Activated naive CD4-positive, alpha-beta T cell treated with anti-CD3 and anti-CD28 coated beads for 36 hours (primary cell): ENCODE data around the gene SAMD4B. TPM values are rescaled to one million over a fixed set of nuclear protein-coding genes. Genes with fewer than 3 reads are reported as not detected.
"Not testable (repeated sequence)": the region's sequence is repeated elsewhere in the genome, so short reads cannot be mapped to it uniquely, and the experiment has no call there.

Experiments
- CTCF ChIA-PET: fragments of 350-600 bp; sonication (Branson Sonifier 250); formaldehyde crosslinking; loops from one replicate; lab custom pipeline; 2021; ENCODE audit warnings: antibody characterized with exemption; lab: Charles Lee
- DNase-seq: peaks from one replicate; pipeline ENCODE4 v3.0.0-alpha.2; 2020
- H3K27ac Mint-ChIP-seq: one replicate; pipeline ENCODE4 v1.8.0; 2021; ENCODE audit warnings: mild to moderate bottlenecking, mixed read lengths
- H3K27me3 Mint-ChIP-seq: one replicate; pipeline ENCODE4 v1.8.0; 2021; ENCODE audit warnings: low read depth, mixed read lengths
- H3K36me3 Mint-ChIP-seq: one replicate; pipeline ENCODE4 v1.8.0; 2021; ENCODE audit warnings: low read depth, mixed read lengths
- H3K4me1 Mint-ChIP-seq: one replicate; pipeline ENCODE4 v1.8.0; 2021; ENCODE audit warnings: low read depth, mixed read lengths
- H3K4me3 Mint-ChIP-seq: one replicate; pipeline ENCODE4 v1.8.0; 2021; ENCODE audit warnings: mild to moderate bottlenecking, moderate library complexity, mixed read lengths
- H3K9me3 Mint-ChIP-seq: one replicate; pipeline ENCODE4 v1.8.0; 2021; ENCODE audit warnings: mixed read lengths
- intact Hi-C: fragments of 100-400 bp; cut with micrococcal nuclease; formaldehyde crosslinking; loops from one replicate; pipeline ENCODE4 v1.15.1; 2023
- total RNA-seq, 2 experiments: library from RNA; stranded (reverse); gene quantifications; one replicate each; pipeline ENCODE4 v1.2.3, GENCODE V29; 2021

Gene SAMD4B
- total RNA-seq, 2 experiments from 2014 or later = 33.0 to 35.8 TPM

- Mint-ChIP-seq H3K4me3 (no peak overlapping the region), H3K4me1 (peaks cover 53% of the 10 kb centered on the region), H3K27ac (peak overlapping the region; percentile 14), H3K9me3 (no peaks in the 10 kb centered on the region), H3K36me3 (peaks cover 21% of the 10 kb centered on the region), H3K27me3 (no peaks in the 10 kb centered on the region)
- CTCF ChIA-PET = interaction anchor here (0.7 to 1.5 kb wide), 6 partner anchors 9 to 208 kb away, joined by 3 to 8 read pairs (median 4); no protein-coding TSS in a partner anchor
- intact Hi-C loops = loop anchor here (2.0 kb wide), 1 partner anchor 117 kb away; no protein-coding TSS in a partner anchor
- no peak for DNase-seq
Observed at GRCh38 chr19:39329948-39330347, 12.3 kb upstream of the SAMD4B start.

DNA sequence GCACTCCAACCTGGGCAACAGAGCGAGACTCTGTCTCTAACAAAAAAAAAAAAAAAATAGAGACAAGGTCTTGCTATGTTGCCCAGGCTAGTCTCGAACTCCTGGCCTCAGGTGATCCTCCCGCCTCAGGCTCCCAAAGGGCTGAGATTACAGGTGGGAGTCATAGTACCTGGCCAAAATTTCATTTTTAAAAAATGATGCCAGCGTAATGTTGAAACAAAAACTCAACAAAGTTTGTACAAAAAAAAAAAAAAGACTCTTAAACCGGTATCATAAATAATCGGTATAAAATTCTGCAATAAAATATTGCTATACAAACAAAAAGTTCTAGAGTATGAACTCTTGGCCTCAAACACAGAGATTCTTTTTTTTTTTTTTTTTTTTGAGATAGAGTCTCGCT, 9.9 kb upstream of the SAMD4B start:
- H3K27ac Mint-ChIP-seq = peak overlapping the region; percentile 99
- peaks cover 66% of the 10 kb centered on the region for H3K4me1 Mint-ChIP-seq
- peaks cover 29% of the 10 kb centered on the region for H3K36me3 Mint-ChIP-seq
- intact Hi-C loops = no loop called here
- H3K4me3 Mint-ChIP-seq = no peak overlapping the region
- no peaks in the 10 kb centered on the region for H3K27me3 Mint-ChIP-seq
- DNase-seq = no peak
- no peaks in the 10 kb centered on the region for H3K9me3 Mint-ChIP-seq
- CTCF ChIA-PET = interaction anchor here (0.6 kb wide), 1 partner anchor 626 kb away, joined by 4 read pairs; no protein-coding TSS in a partner anchor

- Mint-ChIP-seq H3K27ac (peak overlapping the region; percentile 99), H3K4me1 (peaks cover 70% of the 10 kb centered on the region), H3K4me3 (peak overlapping the region; percentile 51), H3K36me3 (peaks cover 29% of the 10 kb centered on the region)
- intact Hi-C loops, DNase-seq, H3K9me3 Mint-ChIP-seq, H3K27me3 Mint-ChIP-seq: not testable (repeated sequence)
- CTCF ChIA-PET = interaction anchor here (0.6 kb wide), 1 partner anchor 626 kb away, joined by 4 read pairs; no protein-coding TSS in a partner anchor
Observed at GRCh38 chr19:39332738-39333137, 9.5 kb upstream of the SAMD4B start.

DNA sequence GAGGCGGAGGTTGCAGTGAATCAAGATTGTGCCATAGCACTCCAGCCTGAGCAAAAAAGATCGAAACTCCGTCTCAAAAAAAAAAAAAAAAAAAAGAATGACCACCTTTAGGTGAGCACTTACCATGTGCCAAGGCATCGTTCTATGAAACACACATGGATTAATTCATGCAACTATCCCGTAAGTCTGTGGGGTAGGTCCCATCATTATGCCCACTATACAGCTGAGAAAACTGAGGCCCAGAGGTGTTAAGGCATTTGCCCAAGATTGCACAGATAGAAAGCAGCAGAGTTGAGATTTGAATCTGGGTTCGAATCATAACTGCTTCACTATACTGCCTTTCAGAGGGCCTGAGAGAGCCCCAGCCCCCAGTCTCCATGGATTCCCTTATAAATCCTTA, 8.7 kb upstream of the SAMD4B start:
- peaks cover 24% of the 10 kb centered on the region for H3K36me3 Mint-ChIP-seq
- CTCF ChIA-PET = interaction anchor here (3.1 kb wide), 1 partner anchor 78 kb away, joined by 12 read pairs; the partner anchor contains the start of gene PLEKHG2
- no peaks in the 10 kb centered on the region for H3K9me3 Mint-ChIP-seq
- H3K4me3 Mint-ChIP-seq = peak overlapping the region; percentile 55
- intact Hi-C loops = no loop called here
- DNase-seq = no peak
- H3K27me3 Mint-ChIP-seq = no peaks in the 10 kb centered on the region
- H3K4me1 Mint-ChIP-seq = peaks cover 70% of the 10 kb centered on the region
- peak overlapping the region; percentile 99 for H3K27ac Mint-ChIP-seq

DNA sequence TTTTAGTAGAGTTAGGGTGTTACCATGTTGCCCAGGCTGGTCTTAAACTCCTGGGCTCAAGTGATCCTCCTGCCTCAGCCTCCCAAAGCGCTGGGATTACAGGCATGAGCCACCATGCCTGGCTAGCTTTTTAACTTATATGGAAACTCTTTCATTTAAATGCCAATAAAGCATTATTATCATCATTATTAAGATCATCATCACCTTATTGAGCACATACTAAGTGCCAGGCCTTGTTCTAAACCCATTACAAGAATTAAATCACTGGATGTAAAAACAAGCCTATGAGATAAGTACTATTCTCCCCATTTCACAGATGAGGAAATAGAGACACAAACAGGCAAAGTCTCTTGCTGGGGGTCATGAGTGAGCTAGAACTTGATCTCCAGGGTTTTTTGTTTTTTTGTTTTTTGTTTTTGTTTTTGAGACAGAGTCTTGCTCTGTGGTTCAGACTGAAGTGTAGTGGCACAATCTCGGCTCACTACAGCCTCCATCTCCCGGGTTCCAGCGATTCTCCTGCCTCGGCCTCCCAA, 7.7 kb upstream of the SAMD4B start:
- Mint-ChIP-seq H3K4me3 (peak overlapping the region; percentile 95), H3K4me1 (peaks cover 63% of the 10 kb centered on the region), H3K27me3 (no peaks in the 10 kb centered on the region), H3K27ac (peak overlapping the region; percentile 99), H3K9me3 (no peaks in the 10 kb centered on the region), H3K36me3 (peaks cover 24% of the 10 kb centered on the region)
- CTCF ChIA-PET = interaction anchor here (0.6 to 3.1 kb wide), 5 partner anchors 62 to 491 kb away, joined by 3 to 12 read pairs (median 3); partner anchors contain the start of gene PLEKHG2
- intact Hi-C loops = no loop called here
- no peak for DNase-seq

DNA sequence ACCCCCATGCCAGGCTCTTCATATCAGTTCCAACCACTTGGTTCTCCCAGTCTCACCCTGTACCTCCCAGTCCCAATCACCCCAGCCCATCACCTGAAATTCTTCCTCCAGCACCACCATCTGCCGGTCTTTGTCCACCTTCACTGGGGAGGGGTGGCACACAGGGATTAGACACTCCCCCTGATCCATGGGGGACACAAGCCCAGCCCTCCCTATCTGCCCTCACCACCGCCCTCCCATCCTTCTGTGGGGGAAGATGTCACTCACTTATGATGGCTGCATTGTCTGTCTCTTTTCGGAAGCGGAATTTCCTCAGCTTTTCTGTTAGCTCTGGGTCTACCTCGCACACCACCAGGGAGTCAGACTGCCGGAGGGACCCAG, 7.1 kb upstream of the SAMD4B start:
- Mint-ChIP-seq H3K27ac (peak overlapping the region; percentile 99), H3K4me3 (peak overlapping the region; percentile 95), H3K27me3 (no peaks in the 10 kb centered on the region), H3K36me3 (peaks cover 24% of the 10 kb centered on the region), H3K9me3 (no peaks in the 10 kb centered on the region), H3K4me1 (peaks cover 65% of the 10 kb centered on the region)
- CTCF ChIA-PET = interaction anchor here (1.0 to 3.1 kb wide), 4 partner anchors 7 to 122 kb away, joined by 3 to 12 read pairs (median 4); partner anchors contain the start of gene PLEKHG2
- DNase-seq = peak; percentile 57
- intact Hi-C loops = loop anchor here (5.0 kb wide), 2 partner anchors 207 to 483 kb away; partner anchors contain the start of gene EID2

GRCh38 chr19:39336483-39336882, 5.7 kb upstream of the SAMD4B start:
- H3K27ac Mint-ChIP-seq = peak overlapping the region; percentile 99
- CTCF ChIA-PET = interaction anchor here (1.1 to 3.1 kb wide), 4 partner anchors 9 to 124 kb away, joined by 3 to 12 read pairs (median 4); partner anchors contain the start of gene PLEKHG2
- intact Hi-C loops = loop anchor here (5.0 kb wide), 2 partner anchors 206 to 484 kb away; partner anchors contain the start of gene EID2
- H3K27me3 Mint-ChIP-seq = no peaks in the 10 kb centered on the region
- H3K4me1 Mint-ChIP-seq = peaks cover 65% of the 10 kb centered on the region
- DNase-seq = no peak
- H3K36me3 Mint-ChIP-seq = peaks cover 18% of the 10 kb centered on the region
- H3K9me3 Mint-ChIP-seq = no peaks in the 10 kb centered on the region
- H3K4me3 Mint-ChIP-seq = peak overlapping the region; percentile 95

DNA sequence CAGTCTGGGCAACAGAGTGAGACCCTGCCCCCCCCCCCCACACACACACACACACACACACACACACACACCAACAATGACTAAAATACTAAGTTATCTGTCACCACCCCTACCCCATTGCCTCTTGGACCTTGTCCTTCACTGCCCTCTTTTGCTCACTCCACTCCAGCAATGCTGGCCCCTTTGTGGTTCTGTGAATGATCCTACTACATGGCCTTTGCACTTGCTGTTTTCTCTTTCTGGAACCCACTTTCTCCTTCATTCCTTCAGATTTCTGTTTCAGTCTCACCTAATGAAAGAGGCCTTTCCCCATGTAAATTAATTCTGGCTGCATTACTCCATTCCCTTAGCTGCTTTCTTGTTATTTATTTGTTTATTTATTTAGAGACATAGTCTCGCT, 2.5 kb upstream of the SAMD4B start:
- DNase-seq = no peak
- H3K27ac Mint-ChIP-seq = peak overlapping the region; percentile 91
- no peaks in the 10 kb centered on the region for H3K27me3 Mint-ChIP-seq
- H3K9me3 Mint-ChIP-seq = no peaks in the 10 kb centered on the region
- H3K4me1 Mint-ChIP-seq = peaks cover 61% of the 10 kb centered on the region
- H3K4me3 Mint-ChIP-seq = peak overlapping the region; percentile 91
- CTCF ChIA-PET = interaction anchor here (1.1 kb wide), 1 partner anchor 10 kb away, joined by 8 read pairs; no protein-coding TSS in a partner anchor
- peaks cover 10% of the 10 kb centered on the region for H3K36me3 Mint-ChIP-seq
- intact Hi-C loops = loop anchor here (5.0 kb wide), 2 partner anchors 203 to 487 kb away; partner anchors contain the start of gene EID2

DNA sequence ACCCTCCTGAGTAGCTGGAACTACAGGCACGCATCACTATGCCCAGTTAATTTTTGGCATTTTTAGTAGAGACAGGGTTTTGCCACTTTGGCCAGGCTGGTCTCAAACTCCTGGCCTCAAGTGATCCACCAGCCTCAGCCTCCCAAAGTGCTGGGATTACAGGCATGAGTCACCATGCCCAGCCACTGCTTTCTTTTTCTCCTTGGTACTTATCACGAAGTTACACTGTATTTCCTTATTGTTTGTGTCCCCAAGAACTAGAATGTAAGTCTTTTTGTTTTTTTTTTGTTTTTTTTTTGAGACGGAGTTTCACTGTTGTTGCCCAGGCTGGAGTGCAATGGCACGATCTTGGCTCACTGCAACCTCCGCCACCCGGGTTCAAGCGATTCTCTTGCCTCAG, 2.1 kb upstream of the SAMD4B start:
- H3K27me3 Mint-ChIP-seq, CTCF ChIA-PET, intact Hi-C loops, H3K9me3 Mint-ChIP-seq, H3K36me3 Mint-ChIP-seq, DNase-seq: not testable (repeated sequence)
- H3K4me1 Mint-ChIP-seq = peaks cover 63% of the 10 kb centered on the region
- peak overlapping the region; percentile 91 for H3K27ac Mint-ChIP-seq
- H3K4me3 Mint-ChIP-seq = peak overlapping the region; percentile 91

DNA sequence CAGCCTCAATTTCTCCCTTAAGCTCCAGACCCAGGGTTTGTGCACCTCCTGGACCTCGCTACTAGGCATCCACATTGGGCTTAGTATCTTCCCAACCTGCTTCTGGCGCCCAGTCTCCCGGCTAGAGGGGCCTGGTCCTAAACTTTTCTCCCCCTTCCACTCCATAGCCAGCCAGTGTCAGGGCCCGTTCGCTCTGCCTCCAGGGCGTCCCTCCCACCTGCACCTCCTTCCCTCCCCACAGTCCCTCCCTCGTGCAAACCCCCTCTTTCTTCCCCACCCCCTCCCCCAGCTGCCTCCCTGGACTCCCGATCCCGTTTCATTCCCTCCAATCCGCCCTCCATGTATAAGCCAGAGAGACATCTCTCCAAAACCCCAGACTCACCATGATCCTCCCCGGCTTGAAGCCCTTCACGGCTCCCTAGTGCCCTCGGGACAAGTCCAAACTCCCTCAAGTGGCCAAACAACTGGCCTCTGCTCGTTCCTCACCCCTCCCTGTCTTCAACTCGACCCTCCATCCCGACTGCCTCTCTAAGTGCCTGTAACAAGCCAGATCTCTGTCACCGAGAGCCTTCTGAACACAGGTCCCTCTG, 997 bp upstream of the SAMD4B start:
- no peaks in the 10 kb centered on the region for H3K27me3 Mint-ChIP-seq
- peaks cover 67% of the 10 kb centered on the region for H3K4me1 Mint-ChIP-seq
- CTCF ChIA-PET = interaction anchor here (1.0 kb wide), 1 partner anchor 12 kb away, joined by 3 read pairs; no protein-coding TSS in a partner anchor
- H3K4me3 Mint-ChIP-seq = peak overlapping the region; percentile 91
- H3K27ac Mint-ChIP-seq = peak overlapping the region; percentile 91
- no peaks in the 10 kb centered on the region for H3K36me3 Mint-ChIP-seq
- no peaks in the 10 kb centered on the region for H3K9me3 Mint-ChIP-seq
- peak; percentile 43 for DNase-seq
- intact Hi-C loops = loop anchor here (1.0 kb wide), 1 partner anchor 50 kb away; the partner anchor contains the start of genes MED29 and PAF1

DNA sequence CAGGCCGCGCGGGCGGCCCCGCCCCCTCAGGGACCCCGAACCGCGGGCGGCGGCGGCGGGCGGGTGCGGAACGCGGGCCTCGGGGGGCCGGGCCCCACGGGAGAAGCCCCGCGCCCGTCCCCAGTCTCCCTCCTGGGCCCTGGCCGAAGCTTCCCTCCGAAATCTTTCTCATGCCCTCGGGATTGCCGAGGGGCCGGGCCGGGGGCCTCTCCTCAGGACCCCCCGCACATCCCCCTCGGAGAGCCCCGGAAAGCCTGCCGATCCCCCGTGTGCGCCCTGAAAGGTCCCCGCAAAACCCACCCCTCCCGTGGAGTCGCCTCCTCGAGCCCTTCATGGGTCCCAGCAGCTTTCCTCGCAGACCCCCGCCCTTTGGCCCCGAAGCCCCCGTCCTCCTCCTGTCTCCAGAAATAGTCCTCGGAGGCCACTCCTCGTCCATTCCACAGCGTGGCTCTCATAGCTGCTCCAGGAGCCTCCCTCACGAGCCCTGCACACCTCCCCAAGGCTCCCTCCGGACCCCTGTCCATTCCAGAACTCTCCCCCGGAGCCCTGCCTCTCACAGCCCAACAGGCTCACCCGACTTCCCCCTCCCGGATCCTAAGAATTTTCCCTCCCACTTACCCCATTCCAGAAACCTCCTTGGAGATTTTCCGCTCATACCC, 555 bp downstream of the SAMD4B start:
- H3K9me3 Mint-ChIP-seq = no peaks in the 10 kb centered on the region
- intact Hi-C loops = loop anchor here (1.0 to 2.0 kb wide), 3 partner anchors 9 to 94 kb away; partner anchors contain the start of gene PLEKHG2
- no peaks in the 10 kb centered on the region for H3K36me3 Mint-ChIP-seq
- H3K4me1 Mint-ChIP-seq = peaks cover 65% of the 10 kb centered on the region
- peak overlapping the region; percentile 77 for H3K4me3 Mint-ChIP-seq
- CTCF ChIA-PET = interaction anchor here (1.2 kb wide), 1 partner anchor 49 kb away, joined by 3 read pairs; the partner anchor contains the start of genes MED29 and PAF1
- no peaks in the 10 kb centered on the region for H3K27me3 Mint-ChIP-seq
- DNase-seq = no peak
- H3K27ac Mint-ChIP-seq = peak overlapping the region; percentile 42

- intact Hi-C loops = no loop called here
- no peaks in the 10 kb centered on the region for H3K27me3 Mint-ChIP-seq
- H3K9me3 Mint-ChIP-seq = no peaks in the 10 kb centered on the region
- CTCF ChIA-PET = interaction anchor here (0.9 kb wide), 1 partner anchor 142 kb away, joined by 3 read pairs; no protein-coding TSS in a partner anchor
- peaks cover 62% of the 10 kb centered on the region for H3K4me1 Mint-ChIP-seq
- no peak overlapping the region for H3K27ac Mint-ChIP-seq
- H3K36me3 Mint-ChIP-seq = peaks cover 8% of the 10 kb centered on the region
- DNase-seq = no peak
- no peak overlapping the region for H3K4me3 Mint-ChIP-seq
Observed at GRCh38 chr19:39345956-39346355, 3.7 kb downstream of the SAMD4B start.
